IPS DF 19.7 (cell line): ENCODE data around the gene PSG11.
"Not testable (repeated sequence)": the region's sequence is repeated elsewhere in the genome, so short reads cannot be mapped to it uniquely, and the experiment has no call there.

Source experiments
- DNase-seq: peaks from one replicate; pipeline ENCODE4 v3.0.0-alpha.2; 2013; ENCODE audit warnings: low read depth, low spot score

Gene PSG11

GRCh38 chr19:42989186-42989585 is 37.1 kb downstream of the PSG11 start:
- DNase-seq, result not testable (repeated sequence)

DNA sequence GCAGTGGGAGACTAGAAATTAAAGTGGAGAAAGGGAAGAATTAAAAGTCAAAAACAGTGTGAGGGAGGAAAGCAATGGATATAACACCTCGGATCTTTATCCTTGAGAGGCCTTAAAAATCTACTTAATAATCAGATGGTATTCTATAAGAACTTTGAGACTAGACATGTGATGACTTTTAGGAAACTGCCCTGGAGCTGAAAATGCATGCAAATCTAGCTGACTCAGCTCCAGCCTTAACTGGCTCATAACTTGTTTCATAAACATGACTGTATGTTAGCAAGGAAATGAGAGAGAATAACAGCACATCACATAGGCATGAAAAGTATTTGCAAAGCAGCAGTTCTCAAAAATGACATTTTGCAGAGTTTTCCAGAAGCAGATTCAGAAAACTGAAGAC is 38.1 kb downstream of the PSG11 start:
- not testable (repeated sequence) for DNase-seq

GRCh38 chr19:42985588-42985987 is 40.7 kb downstream of the PSG11 start:
- no peak for DNase-seq

- DNase-seq, result not testable (repeated sequence)
These were observed 44.2 kb downstream of the PSG11 start for GRCh38 chr19:42982111-42982510.

- not testable (repeated sequence) for DNase-seq
These were observed 54.8 kb downstream of the PSG11 start for GRCh38 chr19:42971451-42971850.

GRCh38 chr19:42965176-42965575 is 61.1 kb downstream of the PSG11 start:
- no peak for DNase-seq

DNA sequence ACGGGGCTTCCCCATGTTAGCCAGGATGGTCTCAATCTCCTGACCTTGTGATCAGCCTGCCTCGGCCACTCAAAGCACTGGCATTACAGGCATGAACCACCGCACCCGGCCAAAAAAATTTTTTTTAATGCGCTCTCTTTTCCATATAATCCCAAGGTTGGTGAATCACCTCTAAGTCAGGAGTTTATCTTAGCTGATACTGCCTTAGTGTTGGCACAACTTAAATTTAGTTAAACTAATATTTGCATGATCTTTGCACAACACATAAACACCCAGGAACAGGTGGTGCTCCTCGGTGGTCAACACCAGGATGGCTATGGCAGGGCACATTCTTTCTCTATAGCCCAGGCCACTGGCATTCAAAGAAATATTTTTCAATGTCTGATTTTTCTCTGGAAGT is 65.2 kb downstream of the PSG11 start:
- DNase-seq, result no peak
